ENCODE data around the gene EML6.

Gene EML6

DNA sequence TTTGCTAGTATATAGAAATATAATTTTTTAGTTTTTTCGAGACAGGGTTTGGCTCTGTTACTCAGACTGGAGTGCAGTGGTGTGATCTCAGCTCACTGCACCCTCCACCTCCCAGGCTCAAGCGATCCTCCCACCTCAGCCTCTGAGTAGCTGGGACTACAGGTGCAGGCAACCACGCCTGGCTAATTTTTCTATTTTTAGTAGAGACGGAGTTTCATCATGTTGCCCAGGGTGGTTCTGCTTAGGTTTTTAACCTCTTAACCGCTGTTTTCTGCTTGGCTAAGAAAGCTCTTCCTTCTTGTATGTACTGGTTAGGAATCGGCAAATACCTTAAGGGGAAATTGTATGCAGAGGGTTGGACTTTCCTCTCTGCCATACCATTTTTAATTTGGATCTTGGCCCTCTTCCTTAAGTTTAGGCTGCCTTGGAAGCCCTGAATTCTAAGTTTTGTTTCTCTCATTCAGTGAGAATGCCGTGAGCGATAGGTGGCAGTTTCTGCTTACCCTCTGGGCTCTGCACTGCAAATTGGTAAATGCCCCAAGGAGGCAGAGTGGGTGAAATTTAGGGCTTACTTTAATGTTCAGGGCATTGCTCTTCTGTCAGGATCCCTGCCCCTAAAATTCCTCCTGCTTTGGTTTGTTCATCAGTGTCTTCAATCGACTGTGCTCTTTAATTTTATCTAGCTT is 32.3 kb downstream of the EML6 start:
- Mint-ChIP-seq H3K27me3 (ENCODE audit: low read depth) (peaks cover 9% of the 10 kb centered on the region), H3K4me1 (ENCODE audit: low read depth) (no peaks in the 10 kb centered on the region), H3K9me3 (no peaks in the 10 kb centered on the region), H3K4me3 (no peak overlapping the region), H3K36me3 (ENCODE audit: low read depth) (no peaks in the 10 kb centered on the region), H3K27ac (no peak overlapping the region)
- DNase-seq (ENCODE audit: low spot score), result no peak

DNA sequence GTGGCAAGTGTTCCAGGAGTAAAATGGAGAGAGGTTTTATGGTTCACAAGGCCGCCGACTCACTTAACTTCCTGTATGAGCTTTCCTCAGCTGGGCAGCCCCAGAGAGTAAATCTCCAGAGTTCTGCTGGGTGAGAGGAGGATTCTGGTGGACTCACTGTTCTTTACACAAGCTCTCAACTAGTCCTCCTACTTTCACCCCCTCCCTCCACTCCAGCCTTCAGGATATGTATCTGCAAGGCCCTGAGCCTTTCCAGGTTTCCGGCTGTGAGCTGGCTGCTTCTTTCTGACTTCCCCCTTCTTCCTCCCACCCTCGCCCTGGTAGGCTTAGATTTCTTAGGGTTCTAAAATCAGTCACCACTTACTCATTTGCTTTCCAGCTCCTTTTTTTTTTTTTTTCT is 34.0 kb downstream of the EML6 start:
- Mint-ChIP-seq H3K27ac (no peak overlapping the region), H3K36me3 (ENCODE audit: low read depth) (no peaks in the 10 kb centered on the region), H3K4me1 (ENCODE audit: low read depth) (no peaks in the 10 kb centered on the region), H3K4me3 (no peak overlapping the region), H3K27me3 (ENCODE audit: low read depth) (peaks cover 15% of the 10 kb centered on the region), H3K9me3 (no peaks in the 10 kb centered on the region)
- DNase-seq (ENCODE audit: low spot score), result no peak

DNA sequence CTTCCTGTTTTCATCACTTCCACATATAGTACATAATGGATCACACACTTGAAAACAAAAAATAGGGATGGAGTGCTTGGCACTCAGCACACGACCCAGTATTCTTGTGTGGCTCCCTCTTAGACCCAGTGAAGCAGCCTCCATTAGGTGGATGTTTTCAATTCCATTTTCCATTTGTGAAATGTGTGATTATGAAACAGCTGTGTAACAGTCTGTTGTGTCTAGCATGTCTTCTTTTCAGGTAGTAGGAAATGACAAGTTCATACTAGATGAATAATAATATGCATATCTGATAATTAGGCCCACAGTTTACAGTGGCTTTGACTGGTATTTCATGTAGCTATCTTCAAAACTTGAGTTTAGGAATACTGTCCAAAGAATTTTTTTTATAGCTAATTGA is 35.5 kb downstream of the EML6 start:
- H3K27ac Mint-ChIP-seq, result no peak overlapping the region
- DNase-seq (ENCODE audit: low spot score), result no peak
- H3K27me3 Mint-ChIP-seq (ENCODE audit: low read depth), result peaks cover 17% of the 10 kb centered on the region
- no peaks in the 10 kb centered on the region for H3K36me3 Mint-ChIP-seq (ENCODE audit: low read depth)
- H3K9me3 Mint-ChIP-seq, result no peaks in the 10 kb centered on the region
- no peak overlapping the region for H3K4me3 Mint-ChIP-seq
- no peaks in the 10 kb centered on the region for H3K4me1 Mint-ChIP-seq (ENCODE audit: low read depth)

DNA sequence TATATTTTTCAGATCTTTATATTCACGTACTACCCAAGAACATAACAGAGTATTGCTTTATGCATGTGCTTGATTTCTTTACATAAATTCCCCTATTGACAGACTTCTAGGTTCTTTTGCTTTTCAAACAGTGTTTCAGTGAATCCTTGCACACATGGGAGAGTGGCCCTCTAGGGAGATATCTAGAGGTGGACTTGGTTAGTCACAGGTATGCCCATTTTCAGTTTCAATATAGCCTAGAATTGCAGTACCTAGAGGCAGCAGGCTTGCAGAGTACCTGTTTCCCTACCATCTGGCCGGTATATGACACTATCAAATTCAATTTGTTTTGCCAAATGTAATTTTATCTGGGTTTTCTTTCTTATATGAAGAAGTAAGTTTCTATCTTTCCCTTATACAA is 36.8 kb downstream of the EML6 start:
- Mint-ChIP-seq H3K4me1 (ENCODE audit: low read depth) (no peaks in the 10 kb centered on the region), H3K27me3 (ENCODE audit: low read depth) (peaks cover 17% of the 10 kb centered on the region), H3K36me3 (ENCODE audit: low read depth) (no peaks in the 10 kb centered on the region), H3K27ac (no peak overlapping the region), H3K9me3 (no peaks in the 10 kb centered on the region), H3K4me3 (no peak overlapping the region)
- no peak for DNase-seq (ENCODE audit: low spot score)

DNA sequence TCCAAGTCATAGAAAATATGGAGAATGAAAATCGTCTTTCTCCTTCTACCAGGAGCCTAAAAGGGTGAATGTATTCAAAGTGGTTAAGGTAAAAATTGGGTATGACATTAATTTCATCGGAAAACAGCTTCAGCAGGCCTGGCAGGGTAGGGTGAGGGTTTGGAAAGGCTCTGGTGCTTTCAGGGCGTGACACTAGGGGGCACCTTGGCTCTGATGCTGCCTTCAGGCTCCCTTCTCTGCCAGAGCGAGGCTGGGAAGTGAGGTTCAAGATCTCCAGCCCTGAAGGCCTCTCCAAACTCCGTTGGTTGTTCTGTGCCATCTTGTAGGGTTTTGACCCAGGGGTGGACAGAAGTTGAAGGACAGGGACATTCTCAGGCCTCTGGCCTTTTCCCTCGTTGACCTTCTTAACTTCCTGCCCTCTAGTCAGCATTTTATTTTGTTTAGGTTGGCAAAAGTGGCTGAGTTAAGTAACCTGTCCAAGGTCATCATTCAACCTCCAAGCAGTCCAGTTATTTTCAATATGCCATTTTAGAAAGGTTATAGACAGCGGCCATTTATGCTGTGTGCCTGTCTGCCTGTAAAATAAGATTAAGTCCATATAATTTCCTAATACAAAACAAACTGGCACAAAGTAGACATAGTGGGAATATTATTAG is 40.3 kb downstream of the EML6 start:
- H3K27me3 Mint-ChIP-seq (ENCODE audit: low read depth), result peaks cover 14% of the 10 kb centered on the region
- H3K4me1 Mint-ChIP-seq (ENCODE audit: low read depth), result peaks cover 3% of the 10 kb centered on the region
- H3K4me3 Mint-ChIP-seq, result no peak overlapping the region
- H3K27ac Mint-ChIP-seq, result no peak overlapping the region
- peak; percentile 9 for DNase-seq (ENCODE audit: low spot score)
- no peaks in the 10 kb centered on the region for H3K36me3 Mint-ChIP-seq (ENCODE audit: low read depth)
- no peaks in the 10 kb centered on the region for H3K9me3 Mint-ChIP-seq

DNA sequence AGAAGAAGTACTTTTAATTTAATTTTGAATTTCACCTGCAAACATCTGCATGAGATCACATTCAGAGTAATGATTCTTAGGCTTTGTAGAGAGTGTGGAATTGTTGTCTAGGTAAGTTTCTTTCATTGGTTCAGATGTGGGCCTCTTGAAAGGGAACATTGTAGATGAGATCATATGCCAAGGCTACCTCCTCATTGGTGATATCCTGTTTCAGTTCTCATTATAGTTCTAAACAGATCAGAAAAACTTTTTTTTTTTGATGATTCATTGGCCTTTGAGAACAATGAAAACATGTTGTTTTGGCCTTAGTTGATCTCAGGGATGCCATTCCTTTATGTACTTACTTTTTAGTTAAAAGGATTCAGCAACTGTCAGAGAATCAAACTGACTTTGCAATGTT is 44.5 kb downstream of the EML6 start:
- Mint-ChIP-seq H3K4me3 (no peak overlapping the region), H3K9me3 (no peaks in the 10 kb centered on the region), H3K4me1 (ENCODE audit: low read depth) (peaks cover 3% of the 10 kb centered on the region), H3K27ac (no peak overlapping the region), H3K27me3 (ENCODE audit: low read depth) (peaks cover 2% of the 10 kb centered on the region), H3K36me3 (ENCODE audit: low read depth) (no peaks in the 10 kb centered on the region)
- DNase-seq (ENCODE audit: low spot score), result no peak

DNA sequence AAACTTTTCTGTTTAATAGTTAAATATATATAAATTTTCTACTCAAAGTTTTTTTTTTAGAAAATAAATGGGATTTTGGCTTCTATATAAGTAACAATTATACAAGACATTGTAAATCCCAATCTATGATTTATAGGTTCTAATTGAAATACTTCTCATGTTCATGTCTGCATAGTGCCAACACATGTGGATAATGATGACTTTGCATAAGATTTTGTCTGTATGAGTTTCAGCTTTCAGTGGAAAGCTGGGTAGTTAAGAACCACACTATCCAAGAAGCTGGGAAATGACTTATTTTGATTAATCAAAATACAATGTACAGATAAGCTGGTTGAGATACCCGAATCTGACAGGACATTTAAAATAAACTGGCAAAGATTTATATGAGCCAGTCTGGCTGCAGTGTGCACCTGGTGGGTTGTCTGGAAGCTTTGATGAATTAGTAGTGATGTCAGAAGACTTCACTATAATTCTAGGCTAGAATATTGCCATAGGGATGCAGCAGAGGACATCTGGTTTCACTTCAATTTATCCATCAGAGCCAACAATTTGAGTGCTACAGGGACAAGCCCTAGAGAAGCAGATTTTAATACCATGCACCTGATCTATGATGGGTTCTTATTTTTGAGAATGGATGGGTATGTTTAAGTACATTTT is 45.4 kb downstream of the EML6 start:
- Mint-ChIP-seq H3K4me3 (no peak overlapping the region), H3K27ac (no peak overlapping the region), H3K36me3 (ENCODE audit: low read depth) (no peaks in the 10 kb centered on the region), H3K4me1 (ENCODE audit: low read depth) (peaks cover 3% of the 10 kb centered on the region), H3K27me3 (ENCODE audit: low read depth) (peaks cover 2% of the 10 kb centered on the region), H3K9me3 (peaks cover under 1% of the 10 kb centered on the region)
- DNase-seq (ENCODE audit: low spot score), result no peak

DNA sequence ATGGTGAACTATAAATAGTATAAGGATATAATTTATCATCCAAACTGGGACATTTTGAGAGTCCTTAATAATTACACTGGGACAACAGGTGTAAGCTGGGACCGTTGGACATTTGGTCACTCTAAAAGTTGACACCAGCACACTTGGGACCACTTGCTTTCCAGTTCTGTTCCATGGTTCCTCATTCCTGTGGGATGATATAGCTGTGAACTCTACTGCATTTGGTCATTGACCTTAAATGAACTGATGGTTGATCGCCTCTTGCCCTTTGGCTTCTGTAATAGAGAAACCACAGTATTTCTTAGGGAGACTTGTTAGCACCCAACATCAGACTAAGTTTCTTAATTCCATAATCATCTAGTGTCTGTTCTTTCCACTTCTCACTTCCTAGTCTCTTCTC is 46.7 kb downstream of the EML6 start:
- Mint-ChIP-seq H3K27me3 (ENCODE audit: low read depth) (peaks cover 2% of the 10 kb centered on the region), H3K4me1 (ENCODE audit: low read depth) (peaks cover 3% of the 10 kb centered on the region), H3K36me3 (ENCODE audit: low read depth) (no peaks in the 10 kb centered on the region), H3K27ac (no peak overlapping the region), H3K9me3 (peaks cover 7% of the 10 kb centered on the region), H3K4me3 (no peak overlapping the region)
- DNase-seq (ENCODE audit: low spot score), result no peak

DNA sequence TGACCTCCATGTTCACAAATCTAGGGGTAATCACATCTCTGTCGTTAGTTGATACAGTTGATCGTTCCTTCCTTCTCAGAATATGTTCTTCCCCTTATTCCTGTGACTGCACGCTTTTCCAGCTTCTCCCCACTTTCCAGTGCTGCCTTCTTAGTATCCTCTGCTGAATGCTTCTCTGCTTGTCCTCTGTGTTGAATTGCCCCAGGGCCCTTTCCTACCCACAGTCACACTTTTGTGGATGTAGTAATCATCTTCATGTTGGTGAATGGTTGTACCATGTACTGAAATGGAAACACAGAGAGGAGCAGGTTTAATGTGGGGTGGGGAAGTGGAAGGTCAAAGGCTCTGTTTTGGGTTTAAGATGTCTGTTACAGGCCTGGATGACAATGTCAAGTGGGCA is 47.2 kb downstream of the EML6 start:
- H3K36me3 Mint-ChIP-seq (ENCODE audit: low read depth), result no peaks in the 10 kb centered on the region
- no peak overlapping the region for H3K27ac Mint-ChIP-seq
- H3K9me3 Mint-ChIP-seq, result peaks cover 9% of the 10 kb centered on the region
- H3K27me3 Mint-ChIP-seq (ENCODE audit: low read depth), result peaks cover 2% of the 10 kb centered on the region
- no peak overlapping the region for H3K4me3 Mint-ChIP-seq
- peaks cover 3% of the 10 kb centered on the region for H3K4me1 Mint-ChIP-seq (ENCODE audit: low read depth)
- DNase-seq (ENCODE audit: low spot score), result no peak

DNA sequence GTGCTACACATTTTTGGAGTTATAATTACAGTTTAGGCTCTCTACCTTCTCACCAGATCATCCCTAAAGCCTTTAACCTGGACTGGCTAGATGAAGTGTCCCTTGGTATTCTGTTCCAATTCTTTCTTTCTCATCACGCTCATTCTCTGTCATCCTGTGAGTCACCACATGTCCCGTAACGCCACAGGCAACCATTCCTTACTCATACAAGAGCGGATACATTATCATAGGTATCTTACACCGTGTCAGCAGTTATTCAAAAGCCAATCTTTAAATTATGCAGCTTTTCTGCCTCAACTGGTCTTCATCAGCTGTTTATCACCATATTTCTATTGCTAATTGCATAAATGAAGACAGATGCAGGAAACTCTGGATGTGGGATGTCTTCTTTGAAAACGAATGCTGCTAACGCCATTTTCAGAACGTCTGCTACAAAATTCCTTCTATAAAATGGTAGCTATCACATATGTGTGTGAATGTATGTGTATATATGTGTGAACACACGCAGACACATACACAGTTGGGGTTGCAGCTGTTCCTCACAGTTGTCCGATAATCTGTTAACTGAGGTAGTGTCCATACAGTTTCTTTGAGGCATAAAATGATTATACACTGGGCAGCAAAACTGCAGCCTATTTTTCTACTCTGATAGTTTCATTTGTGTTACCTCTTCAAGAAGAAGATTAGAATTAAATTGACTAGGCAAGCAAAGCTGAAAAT is 47.9 kb downstream of the EML6 start:
- H3K27ac Mint-ChIP-seq, result no peak overlapping the region
- H3K36me3 Mint-ChIP-seq (ENCODE audit: low read depth), result no peaks in the 10 kb centered on the region
- H3K4me1 Mint-ChIP-seq (ENCODE audit: low read depth), result peaks cover 3% of the 10 kb centered on the region
- DNase-seq (ENCODE audit: low spot score), result no peak
- H3K4me3 Mint-ChIP-seq, result no peak overlapping the region
- peaks cover 15% of the 10 kb centered on the region for H3K9me3 Mint-ChIP-seq
- no peaks in the 10 kb centered on the region for H3K27me3 Mint-ChIP-seq (ENCODE audit: low read depth)

DNA sequence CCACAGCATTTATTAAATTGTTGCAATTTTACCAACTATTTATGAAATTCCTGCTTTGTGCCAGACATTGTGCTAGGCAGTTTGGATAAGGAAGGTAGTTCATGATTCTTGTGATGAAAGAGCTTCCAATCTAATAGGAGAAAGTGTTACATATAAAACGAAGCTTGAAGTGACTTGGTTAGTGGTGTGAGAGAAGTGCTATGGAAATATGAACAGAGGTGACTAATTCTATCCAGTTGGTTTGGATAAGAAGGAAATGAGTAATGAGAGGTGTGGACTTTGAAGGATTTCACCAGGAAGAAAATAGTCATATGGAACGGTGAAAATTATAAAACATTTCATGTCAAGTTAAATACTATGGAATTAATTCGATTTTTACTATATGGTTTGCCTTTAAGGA is 48.6 kb downstream of the EML6 start:
- no peak for DNase-seq (ENCODE audit: low spot score)
- peaks cover 3% of the 10 kb centered on the region for H3K4me1 Mint-ChIP-seq (ENCODE audit: low read depth)
- H3K4me3 Mint-ChIP-seq, result no peak overlapping the region
- no peaks in the 10 kb centered on the region for H3K36me3 Mint-ChIP-seq (ENCODE audit: low read depth)
- no peaks in the 10 kb centered on the region for H3K27me3 Mint-ChIP-seq (ENCODE audit: low read depth)
- peaks cover 17% of the 10 kb centered on the region for H3K9me3 Mint-ChIP-seq
- H3K27ac Mint-ChIP-seq, result no peak overlapping the region

DNA sequence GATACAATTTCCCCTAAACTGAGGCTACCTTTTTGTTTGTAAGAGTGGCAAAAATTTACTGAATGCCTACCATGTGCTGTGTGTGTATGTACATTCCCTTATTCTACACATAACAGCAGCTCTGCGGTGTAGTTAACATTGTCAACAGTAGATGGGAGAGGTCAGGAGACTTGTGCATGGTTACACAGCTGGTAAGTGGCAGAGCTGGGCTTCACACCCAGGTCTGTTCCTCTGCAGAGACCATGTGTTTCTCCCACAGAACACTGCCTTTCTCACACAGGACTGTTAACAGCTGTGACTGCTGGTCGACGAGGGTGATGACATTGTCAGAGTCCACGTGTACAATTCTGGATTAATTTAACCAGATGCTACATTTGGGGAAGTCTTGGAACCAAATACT is 49.1 kb downstream of the EML6 start:
- no peak overlapping the region for H3K27ac Mint-ChIP-seq
- H3K4me3 Mint-ChIP-seq, result no peak overlapping the region
- no peak for DNase-seq (ENCODE audit: low spot score)
- H3K36me3 Mint-ChIP-seq (ENCODE audit: low read depth), result no peaks in the 10 kb centered on the region
- H3K9me3 Mint-ChIP-seq, result peaks cover 17% of the 10 kb centered on the region
- H3K27me3 Mint-ChIP-seq (ENCODE audit: low read depth), result no peaks in the 10 kb centered on the region
- H3K4me1 Mint-ChIP-seq (ENCODE audit: low read depth), result peaks cover 3% of the 10 kb centered on the region

DNA sequence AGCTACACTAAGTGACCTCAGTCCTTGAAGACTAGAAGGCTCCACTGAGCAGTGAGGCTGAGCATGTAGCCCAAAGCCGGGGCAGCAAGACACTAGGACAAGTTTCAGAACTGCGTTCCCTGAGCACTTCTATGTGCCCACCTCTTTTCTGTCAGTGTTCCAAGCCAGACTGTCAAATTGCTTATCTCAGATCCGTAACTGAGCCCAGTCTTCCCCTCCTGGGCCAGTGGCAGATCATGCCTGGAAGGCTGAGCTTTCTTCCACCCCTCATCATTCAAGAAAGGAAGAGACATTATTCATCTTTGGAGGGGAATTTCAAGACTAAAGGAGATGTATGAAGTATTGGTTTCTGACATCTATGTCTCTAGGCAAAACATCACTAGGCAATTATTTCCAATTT is 49.8 kb downstream of the EML6 start:
- no peak for DNase-seq (ENCODE audit: low spot score)
- Mint-ChIP-seq H3K27ac (no peak overlapping the region), H3K9me3 (peaks cover 17% of the 10 kb centered on the region), H3K4me1 (ENCODE audit: low read depth) (no peaks in the 10 kb centered on the region), H3K27me3 (ENCODE audit: low read depth) (no peaks in the 10 kb centered on the region), H3K4me3 (no peak overlapping the region), H3K36me3 (ENCODE audit: low read depth) (no peaks in the 10 kb centered on the region)

DNA sequence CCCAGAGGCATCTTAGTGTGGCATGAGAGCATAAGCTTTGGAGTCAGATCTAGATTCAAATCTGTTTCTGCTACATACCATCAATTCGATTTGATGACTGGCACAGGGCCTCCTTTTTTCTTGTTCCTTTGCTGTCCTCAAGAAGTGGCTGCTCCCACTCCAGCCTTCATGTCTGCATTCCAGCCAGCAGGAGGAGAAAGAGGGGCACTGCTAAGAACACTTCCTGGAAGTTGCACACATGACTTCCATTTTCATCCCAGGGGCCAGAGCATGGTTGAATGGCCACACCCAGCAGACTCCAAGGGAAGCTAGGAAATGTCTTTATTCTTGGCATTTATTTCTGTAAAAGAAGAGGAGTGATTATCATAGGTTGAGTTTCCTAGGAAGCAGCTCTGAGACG is 50.4 kb downstream of the EML6 start:
- DNase-seq (ENCODE audit: low spot score), result no peak
- H3K36me3 Mint-ChIP-seq (ENCODE audit: low read depth), result no peaks in the 10 kb centered on the region
- peaks cover 17% of the 10 kb centered on the region for H3K9me3 Mint-ChIP-seq
- no peaks in the 10 kb centered on the region for H3K27me3 Mint-ChIP-seq (ENCODE audit: low read depth)
- H3K4me3 Mint-ChIP-seq, result no peak overlapping the region
- no peak overlapping the region for H3K27ac Mint-ChIP-seq
- H3K4me1 Mint-ChIP-seq (ENCODE audit: low read depth), result no peaks in the 10 kb centered on the region
